ENCODE data around the gene KLF12.

KLF12 gene

DNA sequence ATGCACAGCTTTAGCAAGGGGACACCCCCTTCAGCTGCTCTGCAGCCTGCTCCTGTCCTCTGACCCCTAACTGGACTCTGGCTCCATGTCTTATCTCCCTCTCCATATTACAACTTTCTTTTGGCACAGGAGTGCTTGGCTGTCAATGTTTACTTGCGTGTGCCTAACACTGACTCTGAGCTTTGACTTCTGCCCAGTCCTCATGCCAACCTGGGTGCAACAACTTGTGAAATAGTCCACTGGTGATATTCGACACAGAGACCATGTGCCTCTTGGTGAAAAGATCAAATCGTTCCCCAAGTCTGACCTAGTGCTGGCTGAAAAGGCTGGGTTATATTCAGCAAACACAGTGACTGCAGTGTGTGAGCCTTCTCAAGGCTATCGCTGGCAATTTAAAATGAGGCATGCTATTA, 34.1 kb upstream of the KLF12 start:
- DNase-seq (ENCODE audit: low spot score): no peak
- no peak overlapping the region for H3K27ac ChIP-seq
- CTCF ChIA-PET: interaction anchor here (1.2 kb wide), 1 partner anchor 118 kb away, joined by 3 read pairs; no protein-coding TSS in a partner anchor
- POLR2A ChIA-PET (ENCODE audit: low non-redundant PET): no interaction called here
- TF ChIP-seq, protein P1, sequence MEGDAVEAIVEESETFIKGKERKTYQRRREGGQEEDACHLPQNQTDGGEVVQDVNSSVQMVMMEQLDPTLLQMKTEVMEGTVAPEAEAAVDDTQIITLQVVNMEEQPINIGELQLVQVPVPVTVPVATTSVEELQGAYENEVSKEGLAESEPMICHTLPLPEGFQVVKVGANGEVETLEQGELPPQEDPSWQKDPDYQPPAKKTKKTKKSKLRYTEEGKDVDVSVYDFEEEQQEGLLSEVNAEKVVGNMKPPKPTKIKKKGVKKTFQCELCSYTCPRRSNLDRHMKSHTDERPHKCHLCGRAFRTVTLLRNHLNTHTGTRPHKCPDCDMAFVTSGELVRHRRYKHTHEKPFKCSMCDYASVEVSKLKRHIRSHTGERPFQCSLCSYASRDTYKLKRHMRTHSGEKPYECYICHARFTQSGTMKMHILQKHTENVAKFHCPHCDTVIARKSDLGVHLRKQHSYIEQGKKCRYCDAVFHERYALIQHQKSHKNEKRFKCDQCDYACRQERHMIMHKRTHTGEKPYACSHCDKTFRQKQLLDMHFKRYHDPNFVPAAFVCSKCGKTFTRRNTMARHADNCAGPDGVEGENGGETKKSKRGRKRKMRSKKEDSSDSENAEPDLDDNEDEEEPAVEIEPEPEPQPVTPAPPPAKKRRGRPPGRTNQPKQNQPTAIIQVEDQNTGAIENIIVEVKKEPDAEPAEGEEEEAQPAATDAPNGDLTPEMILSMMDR (conservative IDR thresholded peaks at IDR 0.05; ENCODE audit: low read depth): no peak

DNA sequence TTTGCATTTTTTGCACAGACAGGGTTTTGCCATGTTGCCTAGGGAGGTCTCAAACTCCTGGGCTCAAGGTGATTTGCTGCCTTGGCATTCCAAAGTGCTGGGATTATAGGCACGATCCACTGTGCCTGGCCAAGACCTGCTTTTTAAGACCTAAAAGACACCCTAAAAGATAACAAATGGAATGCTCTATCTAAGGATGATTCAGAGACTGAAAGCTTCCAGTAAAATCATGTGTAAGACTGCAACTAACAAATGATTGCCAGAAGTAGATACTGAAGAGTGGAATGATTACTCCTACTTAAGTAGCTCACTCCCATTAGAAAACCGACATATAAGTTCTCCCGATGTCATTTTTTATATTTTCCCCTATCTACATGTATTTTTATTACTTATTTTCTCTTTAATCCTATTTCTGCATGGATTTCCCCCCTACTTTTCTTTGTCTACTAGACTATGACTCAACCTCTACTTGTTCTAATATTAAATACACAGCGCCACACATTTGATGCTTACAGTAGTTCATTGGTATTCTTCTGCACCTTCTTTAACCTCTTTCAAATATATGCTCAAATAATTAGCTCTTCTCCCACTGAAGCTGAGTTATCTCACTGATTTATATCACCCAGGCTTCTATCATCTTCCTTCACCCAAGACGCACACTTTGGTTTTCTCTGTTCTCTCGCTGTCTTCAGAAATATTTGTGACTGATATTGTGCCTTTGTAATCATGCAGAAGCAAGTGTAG, 32.2 kb upstream of the KLF12 start:
- DNase-seq (ENCODE audit: low spot score): no peak
- TF ChIP-seq, protein P1 (conservative IDR thresholded peaks at IDR 0.05; ENCODE audit: low read depth): no peak
- CTCF ChIA-PET: interaction anchor here (0.5 kb wide), 1 partner anchor 331 kb away, joined by 3 read pairs; no protein-coding TSS in a partner anchor
- H3K27ac ChIP-seq: no peak overlapping the region
- POLR2A ChIA-PET (ENCODE audit: low non-redundant PET): no interaction called here

DNA sequence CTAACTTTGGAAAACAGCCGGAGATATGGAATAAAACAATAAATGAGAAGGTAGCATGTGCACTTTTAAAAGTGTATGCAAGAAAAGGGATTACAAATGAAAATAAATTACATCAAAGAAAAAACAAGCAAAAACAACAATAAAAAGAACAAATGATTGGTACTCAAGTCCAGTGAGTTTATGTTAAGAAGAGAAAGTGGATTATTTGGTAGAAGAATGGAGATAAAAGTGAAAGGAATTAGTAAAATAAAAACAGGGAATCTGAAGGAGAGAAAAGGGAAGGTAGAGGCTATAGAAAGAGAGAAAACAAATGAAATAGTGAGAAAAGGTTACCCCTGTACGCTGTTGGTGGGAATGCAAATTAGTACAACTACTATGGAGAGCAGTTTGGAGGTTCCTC, 28.6 kb upstream of the KLF12 start:
- ChIA-PET POLR2A (ENCODE audit: low non-redundant PET) (no interaction called here), CTCF (no interaction called here)
- TF ChIP-seq, protein P1 (conservative IDR thresholded peaks at IDR 0.05; ENCODE audit: low read depth): no peak
- no peak overlapping the region for H3K27ac ChIP-seq
- no peak for DNase-seq (ENCODE audit: low spot score)

DNA sequence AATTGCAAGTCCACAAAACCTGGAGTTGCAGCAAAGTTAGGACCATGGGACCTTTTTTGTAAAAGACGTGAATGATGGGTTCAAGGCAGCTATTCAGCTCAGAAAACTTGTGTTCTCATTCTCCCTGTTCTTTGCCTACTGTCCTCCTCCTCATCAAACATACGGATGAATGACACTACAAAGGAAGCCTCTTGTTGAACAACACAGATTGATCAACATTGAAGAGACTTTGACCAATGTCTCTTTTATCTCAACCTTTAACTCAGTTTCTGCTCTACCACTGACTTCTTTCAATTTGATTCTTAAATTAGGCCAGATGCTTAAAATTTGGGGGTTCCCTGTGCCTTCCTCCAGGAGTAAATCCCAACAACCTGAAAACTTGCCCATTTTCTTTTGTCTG, 27.9 kb upstream of the KLF12 start:
- CTCF ChIA-PET: no interaction called here
- H3K27ac ChIP-seq: no peak overlapping the region
- TF ChIP-seq, protein P1 (conservative IDR thresholded peaks at IDR 0.05; ENCODE audit: low read depth): no peak
- no peak for DNase-seq (ENCODE audit: low spot score)
- POLR2A ChIA-PET (ENCODE audit: low non-redundant PET): no interaction called here

DNA sequence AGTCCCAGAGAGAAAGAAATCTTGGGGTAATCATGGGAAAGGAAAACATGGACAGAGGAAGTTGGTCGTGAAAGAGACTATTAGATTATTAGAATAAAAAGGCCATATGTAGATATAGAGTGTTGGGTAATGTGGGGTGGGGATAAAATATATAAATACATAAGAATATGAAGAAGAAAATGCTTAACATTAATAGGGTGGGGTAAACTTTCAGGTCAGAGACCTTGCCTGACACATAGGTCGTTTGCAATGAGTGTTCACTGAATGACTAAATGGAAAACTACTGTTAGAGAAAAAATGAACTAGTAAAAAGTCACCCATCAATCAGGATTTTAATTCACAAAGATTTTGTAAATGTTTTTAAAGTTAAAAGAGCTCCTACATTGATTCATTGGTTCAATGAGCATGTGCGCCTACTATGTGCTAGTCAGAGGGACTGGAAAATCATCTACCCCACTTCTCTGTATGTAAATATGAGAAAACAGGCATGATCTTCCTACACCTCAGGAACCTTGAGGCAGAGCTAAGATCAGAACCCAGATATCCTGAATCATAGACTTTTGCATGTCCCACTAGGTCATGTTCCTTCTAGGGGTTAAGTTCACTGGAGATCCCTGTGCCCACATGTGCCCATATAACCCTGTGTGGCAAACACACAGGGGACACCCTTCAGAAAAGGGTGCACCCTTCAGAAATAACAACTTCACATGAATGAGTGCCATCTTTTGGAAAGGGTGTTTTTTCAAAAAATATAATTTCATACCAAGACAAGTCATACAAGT, 24.6 kb upstream of the KLF12 start:
- TF ChIP-seq, protein P1 (conservative IDR thresholded peaks at IDR 0.05; ENCODE audit: low read depth): no peak
- DNase-seq (ENCODE audit: low spot score): no peak
- CTCF ChIA-PET: no interaction called here
- no peak overlapping the region for H3K27ac ChIP-seq
- POLR2A ChIA-PET (ENCODE audit: low non-redundant PET): no interaction called here

DNA sequence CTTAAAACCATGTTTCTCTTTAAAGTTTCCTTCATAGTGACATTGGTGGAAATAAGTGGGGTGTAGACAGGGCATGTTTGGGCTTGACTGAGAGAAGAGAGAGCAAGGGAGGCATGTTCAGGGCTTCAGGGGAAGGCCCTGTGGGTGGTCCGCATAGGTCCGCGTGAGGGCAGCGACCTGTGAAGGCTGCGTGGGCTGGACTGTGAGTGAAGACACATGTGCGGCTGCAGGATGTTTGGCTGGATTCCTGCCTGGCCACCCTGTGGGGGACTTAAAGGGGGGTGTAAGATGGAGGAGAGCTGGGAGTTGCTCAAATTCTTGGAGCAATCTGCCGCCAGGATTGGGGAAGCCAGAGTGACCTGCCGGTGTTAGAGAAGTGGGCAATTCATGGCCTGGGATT, 23.8 kb upstream of the KLF12 start:
- TF ChIP-seq, protein P1 (conservative IDR thresholded peaks at IDR 0.05; ENCODE audit: low read depth): no peak
- ChIA-PET POLR2A (ENCODE audit: low non-redundant PET) (no interaction called here), CTCF (no interaction called here)
- no peak for DNase-seq (ENCODE audit: low spot score)
- H3K27ac ChIP-seq: no peak overlapping the region

All from RWPE1 (cell line).